H1 (cell line): ENCODE results near the gene CSNK2B. TPM values are rescaled to one million over a fixed set of nuclear protein-coding genes. Genes with fewer than 3 reads are reported as not detected.

ENCODE experiments used
- BCL11A ChIP-seq, 2 experiments: IDR thresholded peaks; one replicate each; pipeline ENCODE4 v1.6.1; 2011; ENCODE audit warnings: low read depth in 2 of 2, low read length in 2 of 2, mild to moderate bottlenecking in 2 of 2
- CREB1 ChIP-seq: IDR thresholded peaks from 2 replicates; pipeline ENCODE4 v1.6.1; 2012; ENCODE audit warnings: inconsistent platforms
- EP300 ChIP-seq, 2 experiments: IDR thresholded peaks; 1 replicate in 1 of 2; 2 replicates in 1 of 2; pipeline ENCODE4 v1.6.1; 2011 to 2012; ENCODE audit warnings: low read depth in 2 of 2, low read length in 2 of 2, mild to moderate bottlenecking in 2 of 2, borderline replicate concordance in 1 of 2, inconsistent platforms in 1 of 2, moderate library complexity in 1 of 2
- EZH2 ChIP-seq: fragments of 200-600 bp; sonication (generic); IDR thresholded peaks from 2 replicates; pipeline ENCODE4 v1.7.1; 2012; ENCODE audit warnings: low read depth, mild to moderate bottlenecking, moderate library complexity, low read length, inconsistent platforms; ENCODE audit not compliant: severe bottlenecking
- KDM5A ChIP-seq: fragments of 200-600 bp; IDR thresholded peaks from 2 replicates; pipeline ENCODE4 v1.7.1; 2012; ENCODE audit warnings: mild to moderate bottlenecking, low read length, inconsistent platforms, mixed read lengths
- POLR2A ChIP-seq, 2 experiments: IDR thresholded peaks; 1 replicate in 1 of 2; 2 replicates in 1 of 2; pipeline ENCODE4 v1.6.1; 2011; ENCODE audit warnings: low read depth in 2 of 2, low read length in 2 of 2, mild to moderate bottlenecking in 2 of 2; ENCODE audit errors: control extremely low read depth in 1 of 2
- RBBP5 ChIP-seq: IDR thresholded peaks from 2 replicates; pipeline ENCODE4 v1.7.1; 2012; ENCODE audit warnings: low read depth, mild to moderate bottlenecking, inconsistent platforms, low read length, moderate library complexity, borderline replicate concordance
- RFX5 ChIP-seq: IDR thresholded peaks from 2 replicates; pipeline ENCODE4 v1.6.1; 2011; ENCODE audit warnings: low read depth, low read length, improper control_type of control experiment, borderline replicate concordance
- SIN3A ChIP-seq, 2 experiments: IDR thresholded peaks in 1 of 2; conservative IDR thresholded peaks in 1 of 2; 2 replicates each; pipeline ENCODE4 v1.6.1; 2011 to 2012; ENCODE audit warnings: low read length in 2 of 2, improper control_type of control experiment in 1 of 2, low read depth in 1 of 2, mild to moderate bottlenecking in 1 of 2
- TBP ChIP-seq: IDR thresholded peaks from 2 replicates; pipeline ENCODE4 v1.6.1; 2011; ENCODE audit warnings: low read depth, low read length, improper control_type of control experiment
- ZNF274 ChIP-seq: IDR thresholded peaks from 2 replicates; pipeline ENCODE4 v1.7.0; 2012; ENCODE audit warnings: low read length, borderline replicate concordance; ENCODE audit errors: extremely low read depth
- polyA plus RNA-seq, 7 experiments: library from polyadenylated mRNA; depleted of rRNA in 3 of 7; stranded (reverse) in 5 of 7; unstranded in 2 of 7; fragments of >200 nt in 5 of 7; fragments of 200-250 nt in 2 of 7; gene quantifications; 1 replicate in 5 of 7; 2 replicates in 1 of 7; 4 replicates in 1 of 7; pipeline versions ENCODE4 v1.2.1 to v1.2.3, GENCODE V29; 2011 to 2013; ENCODE audit warnings: missing spikeins in 2 of 7, mixed read lengths in 2 of 7
- total RNA-seq: library from RNA; stranded (reverse); fragmentation: NEBNext Ultra II Directional; extraction: Animal tissue kit (Norgen Biotek cat#: 25700); gene quantifications from 2 replicates; pipeline ENCODE4 v1.2.1, GENCODE V29; 2021

The CSNK2B gene
- total and polyA plus RNA-seq, 2 of the 8 experiments (the other 6 are each of a cell fraction or from before 2014, with no cell fraction given): 169 to 208 TPM

DNA sequence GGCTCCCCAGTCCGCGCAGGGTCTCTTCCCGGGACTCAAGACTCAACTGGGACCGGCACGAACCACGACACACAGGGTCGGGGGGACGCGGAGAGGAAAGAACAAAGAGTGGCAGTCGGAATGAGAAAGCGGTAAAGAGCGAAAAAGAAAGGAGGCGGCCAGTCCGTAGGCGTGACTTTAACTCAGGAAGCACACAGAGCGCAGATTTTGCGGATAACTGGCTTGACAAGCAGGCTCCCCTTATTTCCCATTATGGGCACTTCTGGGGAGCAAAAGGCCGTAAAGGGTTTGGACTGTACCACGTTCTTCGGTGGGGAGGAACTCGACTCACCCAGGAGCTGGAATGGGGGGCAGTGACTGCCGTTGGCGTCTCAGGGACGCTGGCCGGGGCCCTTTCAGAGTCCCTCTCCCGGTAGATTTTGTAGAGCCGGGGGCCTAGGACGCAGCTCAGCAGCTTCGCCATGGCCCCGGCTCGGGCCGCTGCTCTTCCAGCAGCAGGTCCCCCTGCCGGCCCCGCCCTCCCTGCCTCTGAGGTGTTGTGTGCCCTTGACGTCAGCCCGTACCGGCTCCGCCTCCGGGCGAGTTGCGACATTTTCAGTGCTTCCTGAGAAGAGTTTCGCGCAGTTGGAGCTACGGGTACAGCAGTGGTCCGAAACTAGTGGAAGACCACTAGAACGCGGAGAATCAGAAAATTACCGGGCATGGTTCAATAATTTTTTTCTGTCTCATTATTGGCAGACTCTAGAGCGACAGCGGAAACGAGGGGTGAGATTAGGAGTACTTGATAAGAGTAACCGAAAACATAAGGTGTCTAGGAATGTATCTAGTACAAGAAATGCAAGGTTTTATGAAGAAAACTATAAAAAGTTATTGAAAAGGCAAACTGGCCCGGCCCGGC, 37.2 kb downstream of the CSNK2B start, which contains the start of gene ABHD16A (continued):
- TF ChIP-seq EP300 (IDR thresholded peaks at IDR 0.05; ENCODE audit: borderline replicate concordance in 1 of 2, low read depth in 2 of 2, low read length in 2 of 2): peak; percentile 23 to 88
- TF ChIP-seq KDM5A: 0 out of 2 replicates have a peak, but pooled peaks have one; percentile 19
- peak; percentile 12; the same call in 1 of the 2 replicates for TF ChIP-seq TBP
- TF ChIP-seq EZH2: no peak
- peak; percentile 93 for TF ChIP-seq CREB1
- TF ChIP-seq POLR2A (IDR thresholded peaks at IDR 0.05; ENCODE audit: control extremely low read depth in 1 of 2, low read depth in 2 of 2, low read length in 2 of 2): peak in 1 of 2 experiments; percentile 85; a peak in 2 of 3 replicates
- no peak for TF ChIP-seq RFX5
- no peak for TF ChIP-seq BCL11A (IDR thresholded peaks at IDR 0.05; ENCODE audit: low read depth in 2 of 2, low read length in 2 of 2)
- TF ChIP-seq SIN3A (conservative IDR thresholded peaks at IDR 0.05 in 1 of 2, IDR thresholded peaks at IDR 0.05 in 1 of 2; ENCODE audit: low read depth in 1 of 2, low read length in 2 of 2): peak; percentile 15 to 76; a peak in 2 of 4 replicates
- no peak for TF ChIP-seq ZNF274
- 0 out of 2 replicates have a peak, but pooled peaks have one; percentile 11 for TF ChIP-seq RBBP5
